ENCODE measurements around the gene ZACN.

The ZACN gene

GRCh38 chr17:76102944-76103273 is 23.9 kb downstream of the ZACN start:
- TF ChIP-seq POLR2AphosphoS5 (IDR thresholded peaks at IDR 0.05; ENCODE audit: low read depth, low read length): no peak
- TF ChIP-seq TAF1 (IDR thresholded peaks at IDR 0.05; ENCODE audit: borderline replicate concordance, insufficient read depth, low read length): no peak

GRCh38 chr17:76103274-76104139 is 24.5 kb downstream of the ZACN start, which contains the start of gene EXOC7:
EXOC7 (minus strand) TSS chr17:76103787; CDS start chr17:76103692, 95 bp downstream.
- TF ChIP-seq POLR2AphosphoS5 (IDR thresholded peaks at IDR 0.05; ENCODE audit: low read depth, low read length) (peak; percentile 89), FOXP2 (optimal IDR thresholded peaks at IDR 0.05; ENCODE audit: borderline replicate concordance, extremely low read depth, extremely low read length, insufficient read depth) (no peak), SIN3A (IDR thresholded peaks at IDR 0.05; ENCODE audit: borderline replicate concordance, insufficient read depth, low read length) (peak; percentile 67; the same call in 1 of the 2 replicates), TAF1 (IDR thresholded peaks at IDR 0.05; ENCODE audit: borderline replicate concordance, insufficient read depth, low read length) (peak; percentile 86), REST (IDR thresholded peaks at IDR 0.05; ENCODE audit: insufficient read depth in 1 of 2, low read depth in 2 of 2, low read length in 2 of 2) (peak; percentile 4 to 33; a peak in 1 of 4 replicates)

GRCh38 chr17:76104140-76104895 is 25.3 kb downstream of the ZACN start:
- no peak for TF ChIP-seq REST (IDR thresholded peaks at IDR 0.05; ENCODE audit: insufficient read depth in 1 of 2, low read depth in 2 of 2, low read length in 2 of 2)

GRCh38 chr17:76104896-76105231 is 25.9 kb downstream of the ZACN start:
- TF ChIP-seq POLR2AphosphoS5 (IDR thresholded peaks at IDR 0.05; ENCODE audit: low read depth, low read length) (no peak), TAF1 (IDR thresholded peaks at IDR 0.05; ENCODE audit: borderline replicate concordance, insufficient read depth, low read length) (no peak), SIN3A (IDR thresholded peaks at IDR 0.05; ENCODE audit: borderline replicate concordance, insufficient read depth, low read length) (no peak), FOXP2 (optimal IDR thresholded peaks at IDR 0.05; ENCODE audit: borderline replicate concordance, extremely low read depth, extremely low read length, insufficient read depth) (no peak), REST (IDR thresholded peaks at IDR 0.05; ENCODE audit: insufficient read depth in 1 of 2, low read depth in 2 of 2, low read length in 2 of 2) (no peak)

- TF ChIP-seq SIN3A (IDR thresholded peaks at IDR 0.05; ENCODE audit: borderline replicate concordance, insufficient read depth, low read length): no peak
- TF ChIP-seq REST (IDR thresholded peaks at IDR 0.05; ENCODE audit: insufficient read depth in 1 of 2, low read depth in 2 of 2, low read length in 2 of 2): no peak
- no peak for TF ChIP-seq TAF1 (IDR thresholded peaks at IDR 0.05; ENCODE audit: borderline replicate concordance, insufficient read depth, low read length)
- TF ChIP-seq FOXP2 (optimal IDR thresholded peaks at IDR 0.05; ENCODE audit: borderline replicate concordance, extremely low read depth, extremely low read length, insufficient read depth): no peak
- TF ChIP-seq POLR2AphosphoS5 (IDR thresholded peaks at IDR 0.05; ENCODE audit: low read depth, low read length): no peak
Measured at GRCh38 chr17:76106703-76107102, 27.7 kb downstream of the ZACN start.
